ENCODE measurements around the gene PDE4D. TPM values are rescaled to one million over a fixed set of nuclear protein-coding genes. Genes with fewer than 3 reads are reported as not detected.

The PDE4D gene
- total and polyA plus RNA-seq, 2 of the 4 experiments (the other 2 are of a cell fraction), result 1.4 to 7.9 TPM

- H3K27ac ChIP-seq (ENCODE audit: insufficient read depth, low read length), result no peak overlapping the region
- H3K4me1 ChIP-seq (ENCODE audit: control insufficient read depth, insufficient read depth, low read length), result no peaks in the 10 kb centered on the region
- BruUV-seq (replicated peaks), result no TSS peak
- no peak overlapping the region for H2BK20ac ChIP-seq (ENCODE audit: low read depth, low read length)
- ATAC-seq (ENCODE audit: low read depth), result 0 out of 2 replicates have a peak, but pooled peaks have one; percentile 42
- no peak overlapping the region for H3K4me2 ChIP-seq (ENCODE audit: low read depth, low read length)
- no peak overlapping the region for H4K8ac ChIP-seq (ENCODE audit: low read depth in 2 of 2, low read length in 2 of 2)
- dilution Hi-C loops (cut with HindIII; ENCODE audit: low sequenced_read_pairs, unreplicated experiment) (no loop called here), in situ Hi-C loops (cut with MboI; ENCODE audit: low sequenced_read_pairs) (loop anchor here (25.0 kb wide), 1 partner anchor 148 kb away; no protein-coding TSS in a partner anchor), intact Hi-C loops (cut with micrococcal nuclease) (no loop called here)
- no peak overlapping the region for H2AFZ ChIP-seq (replicated peaks; ENCODE audit: low read length, poor library complexity)
- H3K79me1 ChIP-seq (ENCODE audit: low read depth in 1 of 2, low read length in 2 of 2), result no peaks in the 10 kb centered on the region
- H3K27me3 ChIP-seq (ENCODE audit: control insufficient read depth, insufficient read depth, low read length), result no peaks in the 10 kb centered on the region
- no peak overlapping the region for H3K4me3 ChIP-seq (ENCODE audit: insufficient read depth, low read depth, low read length)
- peak; percentile 2 for DNase-seq
- H4K20me1 ChIP-seq (ENCODE audit: insufficient read depth, low read length), result no peaks in the 10 kb centered on the region
- H3K4ac ChIP-seq (ENCODE audit: low read depth, low read length), result no peak overlapping the region
- no peak overlapping the region for H3K14ac ChIP-seq (replicated peaks; ENCODE audit: low read depth, low read length)
- no peak overlapping the region for H4K91ac ChIP-seq (ENCODE audit: insufficient read depth, low read depth, low read length)
- no peak overlapping the region for H2BK5ac ChIP-seq (ENCODE audit: low read depth, low read length, poor library complexity, severe bottlenecking)
- no peaks in the 10 kb centered on the region for H3K36me3 ChIP-seq (ENCODE audit: control insufficient read depth, insufficient read depth, low read length)
- no peak overlapping the region for H2AK5ac ChIP-seq (ENCODE audit: low read depth, low read length)
- WGBS, 2 experiments (ENCODE audit: extremely low coverage in 2 of 2, insufficient read length in 1 of 2), result no CpG with 5 or more reads among the region's 1 CpG
- no peak overlapping the region for H4K5ac ChIP-seq (ENCODE audit: low read depth, low read length)
- no peak overlapping the region for H2BK120ac ChIP-seq (ENCODE audit: low read depth, low read length)
- no peak overlapping the region for H3K18ac ChIP-seq (ENCODE audit: low read depth, low read length)
- TF ChIP-seq CHD1 (IDR thresholded peaks at IDR 0.05; ENCODE audit: low read depth, low read length), result no peak
- TF ChIP-seq CTCF (conservative IDR thresholded peaks at IDR 0.05; ENCODE audit: low read depth, low read length), result 0 out of 2 replicates have a peak, but pooled peaks have one; percentile 27
- peak; percentile 33; the same call in 1 of the 2 replicates for TF ChIP-seq RAD21 (IDR thresholded peaks at IDR 0.05; ENCODE audit: low read length)
- H3K56ac ChIP-seq (ENCODE audit: extremely low read depth, insufficient read depth, low read length), result no peak overlapping the region
- POLR2A ChIA-PET (ENCODE audit: unreplicated experiment), result no interaction called here
- H2AK9ac ChIP-seq (replicated peaks; ENCODE audit: low read depth, low read length, poor library complexity), result no peak overlapping the region
- H2BK15ac ChIP-seq (ENCODE audit: low read depth, low read length), result no peak overlapping the region
- H3K9me1 ChIP-seq (ENCODE audit: insufficient read depth, low read length), result no peaks in the 10 kb centered on the region; the same call in 1 of the 2 replicates
- no peak overlapping the region for H3K23ac ChIP-seq (ENCODE audit: low read depth, low read length)
- H3K9me3 ChIP-seq (ENCODE audit: control insufficient read depth, insufficient read depth, low read length), result no peaks in the 10 kb centered on the region
- H3K9ac ChIP-seq (ENCODE audit: low read depth, low read length), result no peak overlapping the region
- CTCF ChIA-PET, result interaction anchor here (2.1 kb wide), 1 partner anchor 13 kb away, joined by 7 read pairs; no protein-coding TSS in a partner anchor
These were observed 232.8 kb downstream of the PDE4D start for GRCh38 chr5:59660737-59661136.

Measured in IMR-90 (cell line).